C4-2B (cell line): ENCODE measurements around the gene GRHL1.

Source experiments
- H3K27ac ChIP-seq: fragments of 450-650 bp; 2 replicates; pipeline ENCODE4 v1.5.1; 2017
- ZFX ChIP-seq: fragments of 450-650 bp; IDR thresholded peaks from 2 replicates; pipeline ENCODE4 v1.6.1; 2017
- TF ChIP-seq, protein P1 (sequence below): fragments of 450-650 bp; conservative IDR thresholded peaks from 2 replicates; pipeline ENCODE4 v1.5.1; 2017; ENCODE audit warnings: mild to moderate bottlenecking

The GRHL1 gene

DNA sequence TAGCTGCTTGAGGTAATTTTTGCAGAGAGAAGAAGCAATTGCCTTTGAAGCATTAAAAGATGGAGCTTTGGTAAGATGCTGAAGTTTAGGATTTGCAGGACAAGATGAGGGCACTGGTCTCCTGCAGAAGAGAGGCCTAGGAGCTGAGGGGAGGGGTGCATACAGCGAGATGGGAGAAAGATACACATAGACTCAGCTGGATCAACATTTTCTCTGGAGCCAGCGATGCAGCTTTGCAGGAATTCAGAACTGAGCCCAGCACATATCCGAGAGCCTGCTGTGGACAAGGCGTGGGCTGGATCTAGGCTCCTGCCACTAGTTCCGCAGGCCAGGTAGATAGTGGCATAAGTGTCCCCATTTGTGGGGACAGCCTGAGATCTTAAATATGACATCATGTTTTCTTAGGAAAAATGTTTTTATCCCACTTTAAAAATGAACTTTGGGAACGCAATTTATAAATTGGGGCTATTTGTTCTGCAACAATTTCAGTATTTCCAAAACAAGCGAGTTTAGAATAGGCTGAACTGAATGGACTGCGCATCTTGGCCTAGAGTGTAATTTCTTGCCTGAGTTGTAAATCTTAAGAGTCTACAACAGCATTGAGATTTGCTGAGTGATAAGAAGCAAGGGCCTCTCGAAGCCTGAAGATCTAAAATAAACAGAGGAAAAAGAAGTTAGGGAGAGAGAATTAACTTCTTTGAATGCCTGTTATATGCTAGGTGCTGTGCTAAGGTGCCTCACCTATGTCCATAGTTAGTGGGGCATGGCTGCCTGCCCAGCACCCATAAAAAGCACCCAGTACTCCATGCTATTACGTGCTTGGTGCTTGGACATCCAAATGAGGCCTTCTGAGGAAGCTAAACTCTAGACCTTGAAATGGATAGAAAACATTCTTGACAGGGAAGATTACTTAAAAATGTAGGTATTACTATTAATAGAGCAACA lies 17.3 kb downstream of the GRHL1 start:
- TF ChIP-seq, protein P1, sequence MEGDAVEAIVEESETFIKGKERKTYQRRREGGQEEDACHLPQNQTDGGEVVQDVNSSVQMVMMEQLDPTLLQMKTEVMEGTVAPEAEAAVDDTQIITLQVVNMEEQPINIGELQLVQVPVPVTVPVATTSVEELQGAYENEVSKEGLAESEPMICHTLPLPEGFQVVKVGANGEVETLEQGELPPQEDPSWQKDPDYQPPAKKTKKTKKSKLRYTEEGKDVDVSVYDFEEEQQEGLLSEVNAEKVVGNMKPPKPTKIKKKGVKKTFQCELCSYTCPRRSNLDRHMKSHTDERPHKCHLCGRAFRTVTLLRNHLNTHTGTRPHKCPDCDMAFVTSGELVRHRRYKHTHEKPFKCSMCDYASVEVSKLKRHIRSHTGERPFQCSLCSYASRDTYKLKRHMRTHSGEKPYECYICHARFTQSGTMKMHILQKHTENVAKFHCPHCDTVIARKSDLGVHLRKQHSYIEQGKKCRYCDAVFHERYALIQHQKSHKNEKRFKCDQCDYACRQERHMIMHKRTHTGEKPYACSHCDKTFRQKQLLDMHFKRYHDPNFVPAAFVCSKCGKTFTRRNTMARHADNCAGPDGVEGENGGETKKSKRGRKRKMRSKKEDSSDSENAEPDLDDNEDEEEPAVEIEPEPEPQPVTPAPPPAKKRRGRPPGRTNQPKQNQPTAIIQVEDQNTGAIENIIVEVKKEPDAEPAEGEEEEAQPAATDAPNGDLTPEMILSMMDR, result no peak
- TF ChIP-seq ZFX, result no peak
- H3K27ac ChIP-seq, result no peak overlapping the region; the same call in 1 of the 2 replicates

DNA sequence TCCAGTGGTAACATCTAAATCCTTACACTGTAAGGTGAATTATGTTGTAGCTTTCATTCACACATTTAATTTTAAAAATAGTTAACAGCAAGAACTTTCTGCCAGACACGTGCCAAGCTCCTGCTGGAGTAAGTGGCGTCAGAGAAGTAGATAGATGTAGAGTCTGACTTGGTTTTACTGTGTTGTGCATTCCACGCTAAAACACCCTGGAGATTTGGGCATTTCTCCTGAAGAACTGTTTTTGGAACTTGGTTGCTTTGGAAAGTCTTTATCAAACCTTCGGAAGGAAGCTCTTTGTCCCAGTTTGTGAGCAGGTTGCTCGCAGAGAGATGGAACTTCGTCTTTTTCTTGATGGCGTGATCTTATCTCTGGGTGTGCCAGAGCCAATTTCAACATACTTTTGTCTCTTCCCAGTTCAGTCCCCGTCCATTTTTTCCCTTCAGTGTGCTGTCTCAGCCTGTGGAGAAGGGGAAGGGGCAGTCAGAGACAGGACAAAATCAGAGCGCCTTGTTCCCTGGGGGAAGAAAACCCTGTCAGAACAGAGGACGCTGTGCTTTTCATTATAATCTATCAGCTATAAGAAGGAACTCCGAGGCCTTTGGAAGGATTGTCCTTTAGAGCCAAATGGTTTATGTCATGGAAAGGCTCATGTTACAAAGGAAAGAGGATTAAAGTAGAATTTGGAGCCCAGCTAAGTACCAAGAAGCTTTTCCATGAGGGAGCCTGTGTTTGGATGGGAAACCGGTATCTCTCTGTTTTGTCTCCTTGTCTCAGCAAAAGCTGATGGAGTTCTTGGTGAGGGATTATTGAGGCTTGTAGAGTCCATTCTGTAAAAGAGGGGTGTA lies 18.9 kb downstream of the GRHL1 start:
- H3K27ac ChIP-seq, result peak overlapping the region; percentile 43; the same call in 1 of the 2 replicates
- TF ChIP-seq ZFX, result no peak
- TF ChIP-seq, protein P1, result no peak

DNA sequence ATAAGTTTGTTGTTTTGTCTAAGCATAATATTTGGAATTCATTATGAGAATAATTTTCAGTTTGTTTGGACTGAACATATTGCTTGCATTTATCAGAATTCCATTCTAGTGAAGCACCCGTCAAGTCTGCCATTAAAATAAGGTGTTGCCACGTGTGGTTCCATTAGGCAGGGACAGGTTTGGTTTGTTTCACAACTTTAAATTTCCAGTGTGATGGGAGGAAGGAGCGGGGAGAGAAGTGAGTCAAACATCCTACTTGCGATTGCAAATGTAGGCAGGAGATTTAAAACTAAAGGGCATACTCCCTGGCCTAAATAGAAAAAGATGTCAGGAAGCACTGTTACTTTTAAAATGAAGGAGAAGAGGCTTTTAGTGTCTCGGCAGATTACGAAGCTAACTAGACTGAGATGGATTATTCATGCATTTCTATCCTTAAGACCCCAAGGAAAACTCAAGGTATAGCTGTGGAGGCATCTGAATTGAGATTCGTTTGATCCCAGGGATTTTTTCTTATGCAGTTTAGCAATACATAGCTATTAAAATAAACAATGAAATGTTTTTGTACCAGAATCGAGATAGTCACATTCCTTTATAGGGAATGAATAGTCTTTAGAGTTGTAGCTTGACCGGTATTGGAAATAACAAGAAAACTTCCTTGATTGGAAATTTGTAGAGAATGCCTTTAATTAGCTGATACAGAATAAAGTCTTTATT lies 19.8 kb downstream of the GRHL1 start:
- no peak overlapping the region for H3K27ac ChIP-seq
- TF ChIP-seq, protein P1, result no peak
- no peak for TF ChIP-seq ZFX

DNA sequence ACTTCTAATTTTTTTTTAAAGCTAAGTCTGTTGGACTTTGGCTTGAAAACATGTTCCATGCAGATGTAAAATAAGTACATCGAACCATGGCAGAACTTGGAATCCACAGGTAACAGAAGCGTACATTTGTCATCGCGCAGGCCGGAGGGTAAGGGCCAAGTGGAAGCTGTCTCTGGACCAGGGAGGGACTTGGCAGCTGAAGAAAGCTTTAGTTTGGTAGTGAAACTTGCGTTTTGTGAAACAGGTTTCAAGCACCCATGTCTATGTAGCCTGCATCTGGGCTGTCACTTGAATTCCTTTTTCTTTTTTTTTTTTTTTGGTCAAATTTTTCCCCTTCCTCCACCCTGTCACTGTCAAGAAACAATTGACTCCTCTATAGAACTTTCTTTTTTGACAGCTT lies 20.4 kb downstream of the GRHL1 start:
- H3K27ac ChIP-seq, result no peak overlapping the region; the same call in 1 of the 2 replicates
- TF ChIP-seq, protein P1, result no peak
- no peak for TF ChIP-seq ZFX

DNA sequence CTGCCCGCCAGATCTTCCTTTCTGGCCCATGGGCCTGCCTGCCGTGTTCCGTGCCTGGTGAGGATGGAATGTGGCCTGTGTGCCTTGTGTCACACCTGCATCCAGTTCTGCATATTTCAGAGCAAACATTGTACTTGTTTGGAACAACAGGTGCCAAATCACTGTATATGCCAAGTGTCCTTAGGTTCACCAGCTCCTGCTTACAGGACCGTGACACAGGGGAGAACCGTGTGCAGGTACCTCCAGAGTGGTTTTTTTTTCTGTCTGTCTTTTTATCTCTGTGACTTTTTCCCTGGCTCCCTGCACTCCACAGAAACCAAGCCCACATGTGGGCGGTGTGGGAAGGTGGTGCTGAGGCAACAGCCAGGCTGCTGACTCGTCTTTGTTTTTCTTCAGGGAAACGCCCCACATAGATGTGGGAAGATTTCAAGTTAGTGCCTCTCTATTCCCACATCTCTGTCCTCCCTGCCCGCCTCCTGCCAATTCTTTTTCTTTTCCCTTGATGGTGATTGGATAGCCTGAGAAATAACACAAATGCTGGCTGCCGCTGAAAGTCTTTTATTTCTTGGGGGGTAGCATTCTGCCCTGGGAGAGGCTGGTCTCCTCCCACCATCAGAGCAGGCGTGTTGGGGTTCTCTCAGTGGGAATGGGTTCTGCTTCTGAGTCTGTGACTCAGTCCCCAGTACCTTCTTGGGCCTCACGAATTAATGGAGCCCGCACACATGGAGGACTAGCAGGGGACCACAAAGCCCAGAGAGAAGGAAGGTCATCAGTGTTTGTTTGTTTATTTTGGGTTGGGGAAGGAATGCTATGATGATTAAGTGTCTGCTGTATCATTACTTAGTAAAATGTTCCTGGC lies 21.4 kb downstream of the GRHL1 start:
- TF ChIP-seq, protein P1, result no peak
- TF ChIP-seq ZFX, result no peak
- peak overlapping the region; percentile 12 for H3K27ac ChIP-seq

DNA sequence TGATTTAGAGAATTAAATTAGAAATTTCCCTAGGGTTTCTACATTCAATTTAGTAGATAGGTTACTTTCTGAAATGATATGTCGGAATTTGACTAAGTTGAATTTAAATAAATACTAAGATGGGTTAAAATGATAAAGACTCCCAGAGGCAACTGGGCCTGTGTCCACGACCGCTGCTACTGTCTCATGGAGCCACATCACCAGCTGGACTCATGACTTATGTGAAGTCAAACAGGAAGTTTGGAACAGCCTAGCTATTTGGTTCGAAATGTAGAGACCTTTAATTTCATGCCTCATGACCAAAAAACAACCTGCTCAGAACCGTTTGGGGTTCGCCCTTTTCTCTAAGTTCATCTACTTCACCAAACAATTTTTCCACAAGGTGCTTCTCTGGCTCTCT lies 22.2 kb downstream of the GRHL1 start:
- no peak for TF ChIP-seq ZFX
- TF ChIP-seq, protein P1, result no peak
- no peak overlapping the region for H3K27ac ChIP-seq
